Loucy (cell line): ENCODE measurements around the gene EMSY.

ENCODE experiments used
- EZH2phosphoT487 ChIP-seq: fragments of 200-600 bp; IDR thresholded peaks from 2 replicates; pipeline ENCODE4 v1.6.1; 2018; ENCODE audit warnings: antibody characterized with exemption, mild to moderate bottlenecking, moderate library complexity, borderline replicate concordance
- TF ChIP-seq, protein P1 (sequence below): fragments of 200-600 bp; sonication (generic); conservative IDR thresholded peaks from 2 replicates; pipeline ENCODE4 v1.5.1; 2014; ENCODE audit warnings: mild to moderate bottlenecking, antibody characterized with exemption, low read length

DNA sequence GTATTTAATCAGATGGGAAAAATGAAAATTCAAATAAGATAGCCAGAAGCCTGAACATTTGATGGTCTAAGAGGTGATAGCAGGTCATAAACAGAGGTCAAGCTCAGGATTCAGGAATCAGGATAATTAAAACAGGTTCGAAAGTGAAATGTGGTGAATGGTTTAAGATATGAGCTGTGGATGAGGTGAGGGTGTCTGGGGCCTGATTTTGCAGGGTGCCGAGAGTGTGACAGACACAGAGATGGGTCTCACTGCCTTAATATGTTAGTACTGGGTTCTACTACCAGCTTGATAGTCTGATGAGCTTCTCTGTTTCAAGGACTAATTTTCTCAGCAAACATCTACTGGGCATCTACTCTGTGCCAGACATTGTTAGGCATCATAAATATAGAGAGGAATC, 19.9 kb upstream of the EMSY start:
- TF ChIP-seq, protein P1, sequence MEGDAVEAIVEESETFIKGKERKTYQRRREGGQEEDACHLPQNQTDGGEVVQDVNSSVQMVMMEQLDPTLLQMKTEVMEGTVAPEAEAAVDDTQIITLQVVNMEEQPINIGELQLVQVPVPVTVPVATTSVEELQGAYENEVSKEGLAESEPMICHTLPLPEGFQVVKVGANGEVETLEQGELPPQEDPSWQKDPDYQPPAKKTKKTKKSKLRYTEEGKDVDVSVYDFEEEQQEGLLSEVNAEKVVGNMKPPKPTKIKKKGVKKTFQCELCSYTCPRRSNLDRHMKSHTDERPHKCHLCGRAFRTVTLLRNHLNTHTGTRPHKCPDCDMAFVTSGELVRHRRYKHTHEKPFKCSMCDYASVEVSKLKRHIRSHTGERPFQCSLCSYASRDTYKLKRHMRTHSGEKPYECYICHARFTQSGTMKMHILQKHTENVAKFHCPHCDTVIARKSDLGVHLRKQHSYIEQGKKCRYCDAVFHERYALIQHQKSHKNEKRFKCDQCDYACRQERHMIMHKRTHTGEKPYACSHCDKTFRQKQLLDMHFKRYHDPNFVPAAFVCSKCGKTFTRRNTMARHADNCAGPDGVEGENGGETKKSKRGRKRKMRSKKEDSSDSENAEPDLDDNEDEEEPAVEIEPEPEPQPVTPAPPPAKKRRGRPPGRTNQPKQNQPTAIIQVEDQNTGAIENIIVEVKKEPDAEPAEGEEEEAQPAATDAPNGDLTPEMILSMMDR, result no peak
- TF ChIP-seq EZH2phosphoT487, result no peak
